Vagina (tissue), 2 donors: ENCODE results near the gene GRIP2.

Source experiments
- POLR2A ChIP-seq, 2 donors: fragments of 450-650 bp; IDR thresholded peaks; one replicate each; pipeline ENCODE4 v1.6.1; 2017; ENCODE audit warnings: antibody characterized with exemption in 2 of 2, mild to moderate bottlenecking in 2 of 2, moderate library complexity in 2 of 2
- POLR2AphosphoS5 ChIP-seq, 2 donors: sonication (generic); formaldehyde crosslinking; IDR thresholded peaks; one replicate each; pipeline ENCODE4 v1.9.0; 2017; ENCODE audit warnings: antibody characterized with exemption in 2 of 2, mild to moderate bottlenecking in 2 of 2, low read depth in 1 of 2; ENCODE audit not compliant: insufficient read depth in 1 of 2

- no peak for TF ChIP-seq POLR2A (IDR thresholded peaks at IDR 0.05)
- TF ChIP-seq POLR2AphosphoS5 (IDR thresholded peaks at IDR 0.05; ENCODE audit: insufficient read depth in 1 of 2, low read depth in 1 of 2) = no peak
Measured at GRCh38 chr3:14561051-14561960, 21.2 kb upstream of the GRIP2 start.
